Measurements from ENCODE around the gene TEX2. TPM values are rescaled to one million over a fixed set of nuclear protein-coding genes. Genes with fewer than 3 reads are reported as not detected.

Gene TEX2
- total RNA-seq, 2 experiments from 2014 or later, result 14.0 to 14.5 TPM

- H3K27me3 Mint-ChIP-seq, result no peaks in the 10 kb centered on the region
- no peaks in the 10 kb centered on the region for H3K9me3 Mint-ChIP-seq
- H3K36me3 Mint-ChIP-seq (ENCODE audit: low read depth), result no peaks in the 10 kb centered on the region
- ATAC-seq (no peak), DNase-seq (no peak)
- no peaks in the 10 kb centered on the region for H3K4me1 Mint-ChIP-seq (ENCODE audit: low read depth)
- no peak overlapping the region for H3K27ac Mint-ChIP-seq
- TF ChIP-seq CTCF (IDR thresholded peaks at IDR 0.05), result no peak
- POLR2A ChIA-PET, result interaction anchor here (1.1 kb wide), 2 partner anchors 10 to 12 kb away, joined by 4 to 5 read pairs; no protein-coding TSS in a partner anchor
- CTCF ChIA-PET, result interaction anchor here (1.5 to 1.8 kb wide), 2 partner anchors 9 to 26 kb away, joined by 6 to 11 read pairs; no protein-coding TSS in a partner anchor
- no peak overlapping the region for H3K4me3 Mint-ChIP-seq
- intact Hi-C loops (cut with micrococcal nuclease), result no loop called here
These were observed 104.0 kb downstream of the TEX2 start for GRCh38 chr17:64158831-64159590.

- Mint-ChIP-seq H3K27ac (no peak overlapping the region), H3K4me3 (no peak overlapping the region), H3K36me3 (ENCODE audit: low read depth) (no peaks in the 10 kb centered on the region), H3K9me3 (no peaks in the 10 kb centered on the region), H3K27me3 (no peaks in the 10 kb centered on the region), H3K4me1 (ENCODE audit: low read depth) (no peaks in the 10 kb centered on the region)
- intact Hi-C loops (cut with micrococcal nuclease), result no loop called here
- ChIA-PET CTCF (no interaction called here), POLR2A (interaction anchor here (1.1 kb wide), 2 partner anchors 10 to 12 kb away, joined by 4 to 5 read pairs; no protein-coding TSS in a partner anchor)
- TF ChIP-seq CTCF (IDR thresholded peaks at IDR 0.05), result no peak
- DNase-seq (no peak), ATAC-seq (no peak)
These were observed 104.7 kb downstream of the TEX2 start for GRCh38 chr17:64158406-64158805.

DNA sequence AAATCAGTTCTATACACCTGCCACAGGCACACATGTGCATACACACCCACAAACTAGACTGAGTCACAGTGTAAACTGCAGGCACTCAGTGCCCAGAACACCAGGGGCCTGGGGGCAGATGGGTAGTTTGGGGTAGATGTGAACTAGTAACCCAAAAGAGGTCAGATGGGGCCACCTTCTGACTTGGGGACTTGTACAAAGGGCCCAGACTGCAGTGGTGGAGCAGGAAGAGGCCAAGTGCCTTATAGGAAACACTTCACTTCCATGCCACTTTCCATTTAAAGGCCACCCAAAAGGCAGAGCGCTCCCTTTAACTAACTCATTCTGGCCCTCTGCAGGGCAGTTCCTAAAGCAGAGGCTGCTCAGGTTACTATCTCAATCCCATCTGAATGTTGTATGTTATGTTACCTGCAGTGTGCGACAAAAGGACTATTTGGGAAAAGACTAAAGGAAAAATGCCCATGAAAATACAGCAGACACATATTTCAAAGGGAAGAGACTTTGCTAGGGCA, 105.3 kb downstream of the TEX2 start:
- Mint-ChIP-seq H3K27ac (no peak overlapping the region), H3K27me3 (no peaks in the 10 kb centered on the region), H3K9me3 (no peaks in the 10 kb centered on the region), H3K4me3 (no peak overlapping the region), H3K4me1 (ENCODE audit: low read depth) (no peaks in the 10 kb centered on the region), H3K36me3 (ENCODE audit: low read depth) (peaks cover 6% of the 10 kb centered on the region)
- POLR2A ChIA-PET, result interaction anchor here (1.0 to 1.1 kb wide), 3 partner anchors 9 to 11 kb away, joined by 4 to 5 read pairs (median 4); no protein-coding TSS in a partner anchor
- DNase-seq, result no peak
- CTCF ChIA-PET, result no interaction called here
- ATAC-seq, result no peak
- TF ChIP-seq CTCF (IDR thresholded peaks at IDR 0.05), result no peak
- intact Hi-C loops (cut with micrococcal nuclease), result no loop called here

DNA sequence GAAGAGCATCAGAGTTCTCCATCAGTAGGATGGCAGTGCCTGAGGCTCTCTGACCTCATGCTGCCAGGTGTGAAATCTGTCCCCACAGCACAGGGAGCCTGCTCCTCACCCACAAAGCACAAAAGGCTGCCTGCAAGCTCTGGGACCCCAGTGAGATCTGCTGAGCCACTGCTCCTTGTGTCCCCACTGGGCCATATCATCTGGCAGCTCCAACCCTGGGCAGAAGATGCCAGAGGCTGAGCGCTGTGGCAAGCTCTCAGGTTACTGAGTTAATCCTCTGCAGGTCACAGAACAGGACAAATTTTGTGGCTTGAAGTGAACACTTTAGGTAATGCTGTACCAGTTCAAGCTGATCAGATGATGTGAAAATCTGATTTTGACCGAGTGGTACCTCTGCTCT, 106.4 kb downstream of the TEX2 start:
- ChIA-PET POLR2A (interaction anchor here (1.0 kb wide), 1 partner anchor 10 kb away, joined by 4 read pairs; no protein-coding TSS in a partner anchor), CTCF (no interaction called here)
- Mint-ChIP-seq H3K4me3 (no peak overlapping the region), H3K36me3 (ENCODE audit: low read depth) (peaks cover 10% of the 10 kb centered on the region), H3K4me1 (ENCODE audit: low read depth) (no peaks in the 10 kb centered on the region), H3K27ac (no peak overlapping the region), H3K9me3 (no peaks in the 10 kb centered on the region), H3K27me3 (no peaks in the 10 kb centered on the region)
- DNase-seq, result no peak
- ATAC-seq, result no peak
- no peak for TF ChIP-seq CTCF (IDR thresholded peaks at IDR 0.05)
- intact Hi-C loops (cut with micrococcal nuclease), result no loop called here
